Fibroblast of pulmonary artery (primary cell): Measurements from ENCODE around the gene XPNPEP3.

Experiments
- DNase-seq: peaks from one replicate; pipeline ENCODE4 v3.0.0-alpha.2; 2010; ENCODE audit warnings: low read depth
- H3K4me3 ChIP-seq: replicated peaks from 2 replicates; pipeline ENCODE4 v1.5.1; 2011; ENCODE audit warnings: low read depth, mild to moderate bottlenecking, control low read depth, low read length, moderate library complexity
- TF ChIP-seq, protein P1 (sequence below): IDR thresholded peaks from 2 replicates; pipeline ENCODE4 v1.5.1; 2011; ENCODE audit warnings: mild to moderate bottlenecking, control low read depth, low read length, inconsistent platforms; ENCODE audit errors: missing control alignments

XPNPEP3 gene

DNA sequence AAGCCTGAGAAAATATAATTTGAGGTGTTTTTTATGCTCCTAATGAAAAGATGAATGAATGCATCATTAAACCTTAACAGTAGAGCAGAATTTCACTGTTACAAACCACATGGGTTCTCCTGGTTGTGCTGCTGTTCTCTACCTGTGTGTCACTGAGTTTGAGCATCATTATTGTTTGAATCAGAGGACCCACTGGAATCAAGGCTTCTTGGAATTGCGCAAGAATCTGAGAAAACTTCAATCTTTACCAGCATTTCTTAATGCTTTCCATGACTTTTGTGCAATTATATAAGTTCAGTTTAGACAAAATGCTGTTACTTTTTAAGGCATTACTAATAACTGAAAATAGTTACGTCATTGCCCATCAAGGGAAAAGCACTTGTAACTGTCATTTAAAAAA is 75.4 kb downstream of the XPNPEP3 start:
- TF ChIP-seq, protein P1, sequence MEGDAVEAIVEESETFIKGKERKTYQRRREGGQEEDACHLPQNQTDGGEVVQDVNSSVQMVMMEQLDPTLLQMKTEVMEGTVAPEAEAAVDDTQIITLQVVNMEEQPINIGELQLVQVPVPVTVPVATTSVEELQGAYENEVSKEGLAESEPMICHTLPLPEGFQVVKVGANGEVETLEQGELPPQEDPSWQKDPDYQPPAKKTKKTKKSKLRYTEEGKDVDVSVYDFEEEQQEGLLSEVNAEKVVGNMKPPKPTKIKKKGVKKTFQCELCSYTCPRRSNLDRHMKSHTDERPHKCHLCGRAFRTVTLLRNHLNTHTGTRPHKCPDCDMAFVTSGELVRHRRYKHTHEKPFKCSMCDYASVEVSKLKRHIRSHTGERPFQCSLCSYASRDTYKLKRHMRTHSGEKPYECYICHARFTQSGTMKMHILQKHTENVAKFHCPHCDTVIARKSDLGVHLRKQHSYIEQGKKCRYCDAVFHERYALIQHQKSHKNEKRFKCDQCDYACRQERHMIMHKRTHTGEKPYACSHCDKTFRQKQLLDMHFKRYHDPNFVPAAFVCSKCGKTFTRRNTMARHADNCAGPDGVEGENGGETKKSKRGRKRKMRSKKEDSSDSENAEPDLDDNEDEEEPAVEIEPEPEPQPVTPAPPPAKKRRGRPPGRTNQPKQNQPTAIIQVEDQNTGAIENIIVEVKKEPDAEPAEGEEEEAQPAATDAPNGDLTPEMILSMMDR = no peak
- no peak for DNase-seq
- no peak overlapping the region for H3K4me3 ChIP-seq

DNA sequence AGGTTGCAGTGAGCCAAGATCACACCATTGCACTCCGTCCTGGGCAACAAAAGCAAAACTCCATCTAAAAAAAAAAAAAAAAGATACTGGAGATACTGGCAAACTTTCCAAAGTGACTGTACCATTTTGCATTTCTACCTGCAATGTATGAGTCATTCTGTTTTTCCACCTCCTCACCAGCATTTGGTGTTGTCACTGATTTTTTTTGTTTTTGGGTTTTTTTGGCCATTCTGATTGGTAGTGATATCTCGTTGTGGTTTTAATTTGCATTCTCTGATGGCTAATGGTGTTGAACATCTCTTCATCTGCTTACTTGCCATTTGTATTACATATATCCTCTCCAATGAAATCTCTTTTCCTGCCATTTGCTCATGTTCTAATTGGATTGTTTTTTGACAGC is 82.3 kb downstream of the XPNPEP3 start:
- DNase-seq = no peak
- no peak overlapping the region for H3K4me3 ChIP-seq
- TF ChIP-seq, protein P1 = no peak

DNA sequence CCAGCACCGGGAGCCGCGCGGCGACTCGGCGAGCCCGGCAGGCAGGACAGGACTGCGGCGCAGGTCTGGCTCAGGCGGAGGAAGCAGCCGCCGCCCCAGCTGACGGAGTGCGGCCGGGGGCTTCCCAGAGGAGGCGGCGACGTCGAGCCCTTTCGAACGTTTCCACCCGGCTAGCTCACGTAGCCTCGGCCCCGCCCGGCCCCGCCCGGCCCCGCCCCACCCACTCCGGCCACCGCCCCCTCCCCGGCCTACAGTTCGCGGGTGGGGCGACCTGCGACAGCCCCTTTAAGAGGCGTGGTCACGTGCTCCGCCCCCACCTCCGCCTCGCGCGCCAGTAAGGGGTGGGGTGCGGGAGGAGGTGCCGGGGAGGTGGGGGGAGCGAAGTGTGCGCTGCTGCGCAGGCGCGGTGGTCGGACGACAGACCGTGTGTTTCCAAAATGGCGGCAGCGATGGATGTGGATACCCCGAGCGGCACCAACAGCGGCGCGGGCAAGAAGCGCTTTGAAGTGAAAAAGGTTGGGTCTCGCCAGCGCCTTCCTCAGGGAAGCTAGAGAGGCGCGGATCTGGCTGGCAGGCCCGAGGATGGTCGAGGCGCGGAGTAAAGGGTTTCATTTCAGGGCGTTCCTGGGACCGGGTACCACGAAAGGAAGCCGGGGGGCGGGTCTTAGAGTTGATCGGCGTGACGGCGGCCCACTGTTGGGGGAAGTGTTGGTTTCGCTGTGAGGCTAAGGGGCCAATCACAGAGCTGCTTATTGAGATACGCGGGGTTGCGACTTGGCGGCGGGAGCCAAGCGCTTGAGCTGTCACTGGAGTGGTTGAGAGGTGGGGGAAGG is 94.2 kb downstream of the XPNPEP3 start, which contains the start of gene RBX1:
Gene RBX1 (plus strand): TSS at position 417 of the 833 bp plus-strand sequence. CDS start 21 bp downstream, at position 438.
- TF ChIP-seq, protein P1 = no peak
- peak; percentile 99 for DNase-seq
- H3K4me3 ChIP-seq = peak within 1 kb of the TSS; percentile 92

DNA sequence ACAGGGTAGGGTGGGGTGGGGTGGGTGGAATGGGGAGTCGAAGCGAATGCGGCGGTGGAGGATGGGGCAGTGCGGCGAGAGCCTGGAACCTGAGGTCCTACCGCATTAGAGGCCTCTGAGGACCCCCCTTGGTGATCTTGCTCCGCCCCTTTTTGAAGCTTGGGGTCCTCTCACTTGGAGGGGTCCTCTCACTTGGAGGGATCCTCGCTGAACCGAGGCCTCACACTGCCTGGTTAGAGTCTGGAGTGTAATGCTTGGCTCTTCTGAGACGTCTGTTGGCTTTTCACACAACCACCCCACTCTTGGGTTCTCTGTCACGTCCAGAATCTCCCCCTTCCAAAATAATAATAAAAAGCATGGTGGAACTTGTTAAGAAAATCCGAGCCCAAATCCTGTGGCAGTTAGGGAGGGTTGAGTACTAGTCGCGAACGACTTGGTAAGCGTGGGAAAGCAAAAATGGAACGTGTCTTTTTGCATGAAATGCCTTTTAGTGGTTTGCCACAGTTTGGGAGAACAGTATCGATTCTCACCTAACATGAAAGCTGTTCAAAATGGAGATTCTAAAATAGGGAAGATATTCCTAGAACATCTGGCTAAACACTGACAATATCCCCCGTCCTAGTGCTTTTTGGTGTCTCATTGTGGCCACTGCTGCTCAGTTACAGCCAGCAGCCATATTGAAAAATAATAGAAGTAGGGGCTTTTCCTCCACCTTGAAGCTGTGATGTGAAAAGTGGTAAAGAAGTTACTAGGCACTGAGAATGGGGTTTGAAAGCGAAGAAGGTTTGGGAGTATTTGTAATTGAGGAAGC is 95.1 kb downstream of the XPNPEP3 start:
- peak overlapping the region; percentile 92 for H3K4me3 ChIP-seq
- TF ChIP-seq, protein P1 = no peak
- peak; percentile 19 for DNase-seq

DNA sequence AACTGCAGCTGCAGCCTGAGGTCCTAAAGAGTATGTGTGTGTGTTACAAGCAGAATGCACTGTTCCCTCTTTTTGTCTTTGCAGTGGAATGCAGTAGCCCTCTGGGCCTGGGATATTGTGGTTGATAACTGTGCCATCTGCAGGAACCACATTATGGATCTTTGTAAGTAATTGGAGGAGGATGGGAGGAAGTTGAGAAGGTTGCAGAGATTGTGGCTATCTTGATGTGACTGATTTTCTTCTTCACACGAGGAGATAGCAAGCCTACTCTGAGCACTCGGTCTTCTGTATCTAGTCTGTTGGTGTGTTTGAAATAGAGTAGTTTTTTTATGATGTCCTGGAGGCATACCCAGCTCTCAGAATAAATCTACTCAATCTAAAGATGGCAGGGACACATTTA is 96.5 kb downstream of the XPNPEP3 start:
- H3K4me3 ChIP-seq = no peak overlapping the region
- TF ChIP-seq, protein P1 = no peak
- DNase-seq = no peak

DNA sequence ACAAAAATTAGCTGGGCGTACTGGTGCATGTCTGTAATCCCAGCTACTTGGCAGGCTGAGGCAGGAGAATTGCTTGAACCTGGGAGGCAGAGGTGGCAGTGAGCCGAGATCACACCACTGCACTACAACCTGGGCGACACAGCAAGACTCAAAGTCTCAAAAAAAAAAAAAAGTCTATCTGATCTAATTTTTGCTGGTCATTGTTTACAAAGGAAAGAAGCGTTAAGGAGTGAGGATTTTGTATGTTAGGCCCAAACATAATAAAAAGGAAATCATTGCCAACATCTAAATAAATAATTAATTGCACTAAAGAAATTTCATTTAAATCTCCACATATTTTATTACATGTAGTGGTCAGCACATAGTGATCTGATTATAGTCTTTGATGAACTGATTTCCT is 97.2 kb downstream of the XPNPEP3 start:
- TF ChIP-seq, protein P1 = no peak
- no peak overlapping the region for H3K4me3 ChIP-seq
- DNase-seq = no peak
